ENCODE measurements around the gene NFYA. TPM values are rescaled to one million over a fixed set of nuclear protein-coding genes. Genes with fewer than 3 reads are reported as not detected.
A peak's percentile ranks its signal among the peaks of the same experiment; 100 is the strongest.

The NFYA gene
- total RNA-seq, 1 experiment from 2014 or later = 34.7 TPM

DNA sequence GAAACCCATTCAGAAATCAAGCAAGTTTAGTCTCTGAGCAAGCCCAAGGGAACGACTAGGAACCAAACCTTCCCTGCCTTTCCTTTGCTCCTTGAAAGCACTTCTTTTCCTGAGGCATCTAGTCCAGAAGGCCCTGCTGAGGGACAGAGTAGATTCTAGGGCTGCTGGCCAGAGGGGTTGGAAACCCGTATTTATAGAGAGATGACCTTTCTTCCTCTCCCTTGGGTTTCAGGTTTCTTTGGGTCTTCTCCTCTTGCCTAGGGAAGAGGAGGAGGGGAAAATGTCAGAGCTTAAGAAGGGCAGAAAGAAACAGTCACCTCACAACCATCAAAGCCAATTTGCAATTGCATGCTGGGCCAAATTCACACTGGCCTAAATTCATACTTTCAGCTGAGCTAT lies 14.0 kb upstream of the NFYA start:
- Mint-ChIP-seq H3K9me3 (no peaks in the 10 kb centered on the region), H3K4me3 (no peak overlapping the region), H3K36me3 (peaks cover 5% of the 10 kb centered on the region; the same call in 1 of the 2 replicates), H3K4me1 (peaks cover 16% of the 10 kb centered on the region), H3K27ac (peak overlapping the region; percentile 16; the same call in 1 of the 2 replicates), H3K27me3 (ENCODE audit: low read depth) (no peaks in the 10 kb centered on the region)
- ChIA-PET POLR2A (no interaction called here), CTCF (interaction anchor here (0.9 to 1.1 kb wide), 2 partner anchors 9 to 19 kb away, joined by 3 read pairs; partner anchors contain the start of gene UNC5CL)
- ATAC-seq = no peak
- TF ChIP-seq, protein P1, sequence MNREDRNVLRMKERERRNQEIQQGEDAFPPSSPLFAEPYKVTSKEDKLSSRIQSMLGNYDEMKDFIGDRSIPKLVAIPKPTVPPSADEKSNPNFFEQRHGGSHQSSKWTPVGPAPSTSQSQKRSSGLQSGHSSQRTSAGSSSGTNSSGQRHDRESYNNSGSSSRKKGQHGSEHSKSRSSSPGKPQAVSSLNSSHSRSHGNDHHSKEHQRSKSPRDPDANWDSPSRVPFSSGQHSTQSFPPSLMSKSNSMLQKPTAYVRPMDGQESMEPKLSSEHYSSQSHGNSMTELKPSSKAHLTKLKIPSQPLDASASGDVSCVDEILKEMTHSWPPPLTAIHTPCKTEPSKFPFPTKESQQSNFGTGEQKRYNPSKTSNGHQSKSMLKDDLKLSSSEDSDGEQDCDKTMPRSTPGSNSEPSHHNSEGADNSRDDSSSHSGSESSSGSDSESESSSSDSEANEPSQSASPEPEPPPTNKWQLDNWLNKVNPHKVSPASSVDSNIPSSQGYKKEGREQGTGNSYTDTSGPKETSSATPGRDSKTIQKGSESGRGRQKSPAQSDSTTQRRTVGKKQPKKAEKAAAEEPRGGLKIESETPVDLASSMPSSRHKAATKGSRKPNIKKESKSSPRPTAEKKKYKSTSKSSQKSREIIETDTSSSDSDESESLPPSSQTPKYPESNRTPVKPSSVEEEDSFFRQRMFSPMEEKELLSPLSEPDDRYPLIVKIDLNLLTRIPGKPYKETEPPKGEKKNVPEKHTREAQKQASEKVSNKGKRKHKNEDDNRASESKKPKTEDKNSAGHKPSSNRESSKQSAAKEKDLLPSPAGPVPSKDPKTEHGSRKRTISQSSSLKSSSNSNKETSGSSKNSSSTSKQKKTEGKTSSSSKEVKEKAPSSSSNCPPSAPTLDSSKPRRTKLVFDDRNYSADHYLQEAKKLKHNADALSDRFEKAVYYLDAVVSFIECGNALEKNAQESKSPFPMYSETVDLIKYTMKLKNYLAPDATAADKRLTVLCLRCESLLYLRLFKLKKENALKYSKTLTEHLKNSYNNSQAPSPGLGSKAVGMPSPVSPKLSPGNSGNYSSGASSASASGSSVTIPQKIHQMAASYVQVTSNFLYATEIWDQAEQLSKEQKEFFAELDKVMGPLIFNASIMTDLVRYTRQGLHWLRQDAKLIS (CRISPR knock-in tag; IDR thresholded peaks at IDR 0.05; ENCODE audit: borderline replicate concordance) = no peak
- no peak for TF ChIP-seq CBFB (CRISPR knock-in tag; IDR thresholded peaks at IDR 0.05; ENCODE audit: low read depth)
- TF ChIP-seq, protein P2, sequence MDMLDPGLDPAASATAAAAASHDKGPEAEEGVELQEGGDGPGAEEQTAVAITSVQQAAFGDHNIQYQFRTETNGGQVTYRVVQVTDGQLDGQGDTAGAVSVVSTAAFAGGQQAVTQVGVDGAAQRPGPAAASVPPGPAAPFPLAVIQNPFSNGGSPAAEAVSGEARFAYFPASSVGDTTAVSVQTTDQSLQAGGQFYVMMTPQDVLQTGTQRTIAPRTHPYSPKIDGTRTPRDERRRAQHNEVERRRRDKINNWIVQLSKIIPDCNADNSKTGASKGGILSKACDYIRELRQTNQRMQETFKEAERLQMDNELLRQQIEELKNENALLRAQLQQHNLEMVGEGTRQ (CRISPR knock-in tag; IDR thresholded peaks at IDR 0.05) = no peak
- no peak for TF ChIP-seq SOX15 (CRISPR knock-in tag; IDR thresholded peaks at IDR 0.05)
- TF ChIP-seq, protein P3, sequence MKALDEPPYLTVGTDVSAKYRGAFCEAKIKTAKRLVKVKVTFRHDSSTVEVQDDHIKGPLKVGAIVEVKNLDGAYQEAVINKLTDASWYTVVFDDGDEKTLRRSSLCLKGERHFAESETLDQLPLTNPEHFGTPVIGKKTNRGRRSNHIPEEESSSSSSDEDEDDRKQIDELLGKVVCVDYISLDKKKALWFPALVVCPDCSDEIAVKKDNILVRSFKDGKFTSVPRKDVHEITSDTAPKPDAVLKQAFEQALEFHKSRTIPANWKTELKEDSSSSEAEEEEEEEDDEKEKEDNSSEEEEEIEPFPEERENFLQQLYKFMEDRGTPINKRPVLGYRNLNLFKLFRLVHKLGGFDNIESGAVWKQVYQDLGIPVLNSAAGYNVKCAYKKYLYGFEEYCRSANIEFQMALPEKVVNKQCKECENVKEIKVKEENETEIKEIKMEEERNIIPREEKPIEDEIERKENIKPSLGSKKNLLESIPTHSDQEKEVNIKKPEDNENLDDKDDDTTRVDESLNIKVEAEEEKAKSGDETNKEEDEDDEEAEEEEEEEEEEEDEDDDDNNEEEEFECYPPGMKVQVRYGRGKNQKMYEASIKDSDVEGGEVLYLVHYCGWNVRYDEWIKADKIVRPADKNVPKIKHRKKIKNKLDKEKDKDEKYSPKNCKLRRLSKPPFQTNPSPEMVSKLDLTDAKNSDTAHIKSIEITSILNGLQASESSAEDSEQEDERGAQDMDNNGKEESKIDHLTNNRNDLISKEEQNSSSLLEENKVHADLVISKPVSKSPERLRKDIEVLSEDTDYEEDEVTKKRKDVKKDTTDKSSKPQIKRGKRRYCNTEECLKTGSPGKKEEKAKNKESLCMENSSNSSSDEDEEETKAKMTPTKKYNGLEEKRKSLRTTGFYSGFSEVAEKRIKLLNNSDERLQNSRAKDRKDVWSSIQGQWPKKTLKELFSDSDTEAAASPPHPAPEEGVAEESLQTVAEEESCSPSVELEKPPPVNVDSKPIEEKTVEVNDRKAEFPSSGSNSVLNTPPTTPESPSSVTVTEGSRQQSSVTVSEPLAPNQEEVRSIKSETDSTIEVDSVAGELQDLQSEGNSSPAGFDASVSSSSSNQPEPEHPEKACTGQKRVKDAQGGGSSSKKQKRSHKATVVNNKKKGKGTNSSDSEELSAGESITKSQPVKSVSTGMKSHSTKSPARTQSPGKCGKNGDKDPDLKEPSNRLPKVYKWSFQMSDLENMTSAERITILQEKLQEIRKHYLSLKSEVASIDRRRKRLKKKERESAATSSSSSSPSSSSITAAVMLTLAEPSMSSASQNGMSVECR (CRISPR knock-in tag; IDR thresholded peaks at IDR 0.05; ENCODE audit: borderline replicate concordance) = no peak
- TF ChIP-seq, protein P4, sequence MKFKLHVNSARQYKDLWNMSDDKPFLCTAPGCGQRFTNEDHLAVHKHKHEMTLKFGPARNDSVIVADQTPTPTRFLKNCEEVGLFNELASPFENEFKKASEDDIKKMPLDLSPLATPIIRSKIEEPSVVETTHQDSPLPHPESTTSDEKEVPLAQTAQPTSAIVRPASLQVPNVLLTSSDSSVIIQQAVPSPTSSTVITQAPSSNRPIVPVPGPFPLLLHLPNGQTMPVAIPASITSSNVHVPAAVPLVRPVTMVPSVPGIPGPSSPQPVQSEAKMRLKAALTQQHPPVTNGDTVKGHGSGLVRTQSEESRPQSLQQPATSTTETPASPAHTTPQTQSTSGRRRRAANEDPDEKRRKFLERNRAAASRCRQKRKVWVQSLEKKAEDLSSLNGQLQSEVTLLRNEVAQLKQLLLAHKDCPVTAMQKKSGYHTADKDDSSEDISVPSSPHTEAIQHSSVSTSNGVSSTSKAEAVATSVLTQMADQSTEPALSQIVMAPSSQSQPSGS (CRISPR knock-in tag; IDR thresholded peaks at IDR 0.05; ENCODE audit: borderline replicate concordance, low read depth) = no peak
- no peak for DNase-seq (ENCODE audit: low spot score)

DNA sequence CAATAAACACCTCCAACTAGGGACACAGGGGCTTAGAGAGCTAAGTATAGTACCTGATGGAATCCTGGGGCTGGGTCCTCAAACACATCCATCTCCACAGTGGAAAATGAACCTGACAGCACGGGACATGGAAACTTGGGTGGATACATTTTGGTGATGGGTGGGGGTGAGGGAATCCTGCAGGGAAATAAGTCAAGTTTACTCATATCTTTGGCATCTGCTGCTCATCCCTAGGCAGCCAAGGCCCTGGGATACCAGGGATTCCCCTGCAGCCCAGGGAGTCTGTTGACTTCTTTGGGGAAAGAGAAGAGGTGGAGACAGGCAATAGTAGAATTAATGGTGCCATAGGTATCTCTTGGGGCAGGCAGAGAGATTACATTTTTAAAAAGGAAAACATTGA lies 13.2 kb upstream of the NFYA start:
- CTCF ChIA-PET = interaction anchor here (0.9 to 1.1 kb wide), 2 partner anchors 10 to 20 kb away, joined by 3 read pairs; partner anchors contain the start of gene UNC5CL
- peaks cover 16% of the 10 kb centered on the region for H3K4me1 Mint-ChIP-seq
- TF ChIP-seq ELF4 (CRISPR knock-in tag; IDR thresholded peaks at IDR 0.05; ENCODE audit: low read depth) (no peak), MYBL2 (CRISPR knock-in tag; IDR thresholded peaks at IDR 0.05) (no peak), SOX15 (CRISPR knock-in tag; IDR thresholded peaks at IDR 0.05) (no peak), TP53 (CRISPR knock-in tag; IDR thresholded peaks at IDR 0.05) (no peak), GTF2I (CRISPR knock-in tag; conservative IDR thresholded peaks at IDR 0.05) (no peak)
- TF ChIP-seq, protein P5, sequence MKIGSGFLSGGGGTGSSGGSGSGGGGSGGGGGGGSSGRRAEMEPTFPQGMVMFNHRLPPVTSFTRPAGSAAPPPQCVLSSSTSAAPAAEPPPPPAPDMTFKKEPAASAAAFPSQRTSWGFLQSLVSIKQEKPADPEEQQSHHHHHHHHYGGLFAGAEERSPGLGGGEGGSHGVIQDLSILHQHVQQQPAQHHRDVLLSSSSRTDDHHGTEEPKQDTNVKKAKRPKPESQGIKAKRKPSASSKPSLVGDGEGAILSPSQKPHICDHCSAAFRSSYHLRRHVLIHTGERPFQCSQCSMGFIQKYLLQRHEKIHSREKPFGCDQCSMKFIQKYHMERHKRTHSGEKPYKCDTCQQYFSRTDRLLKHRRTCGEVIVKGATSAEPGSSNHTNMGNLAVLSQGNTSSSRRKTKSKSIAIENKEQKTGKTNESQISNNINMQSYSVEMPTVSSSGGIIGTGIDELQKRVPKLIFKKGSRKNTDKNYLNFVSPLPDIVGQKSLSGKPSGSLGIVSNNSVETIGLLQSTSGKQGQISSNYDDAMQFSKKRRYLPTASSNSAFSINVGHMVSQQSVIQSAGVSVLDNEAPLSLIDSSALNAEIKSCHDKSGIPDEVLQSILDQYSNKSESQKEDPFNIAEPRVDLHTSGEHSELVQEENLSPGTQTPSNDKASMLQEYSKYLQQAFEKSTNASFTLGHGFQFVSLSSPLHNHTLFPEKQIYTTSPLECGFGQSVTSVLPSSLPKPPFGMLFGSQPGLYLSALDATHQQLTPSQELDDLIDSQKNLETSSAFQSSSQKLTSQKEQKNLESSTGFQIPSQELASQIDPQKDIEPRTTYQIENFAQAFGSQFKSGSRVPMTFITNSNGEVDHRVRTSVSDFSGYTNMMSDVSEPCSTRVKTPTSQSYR (CRISPR knock-in tag; IDR thresholded peaks at IDR 0.05) = no peak
- TF ChIP-seq, protein P2 (CRISPR knock-in tag; IDR thresholded peaks at IDR 0.05) = no peak
- TF ChIP-seq, protein P6, sequence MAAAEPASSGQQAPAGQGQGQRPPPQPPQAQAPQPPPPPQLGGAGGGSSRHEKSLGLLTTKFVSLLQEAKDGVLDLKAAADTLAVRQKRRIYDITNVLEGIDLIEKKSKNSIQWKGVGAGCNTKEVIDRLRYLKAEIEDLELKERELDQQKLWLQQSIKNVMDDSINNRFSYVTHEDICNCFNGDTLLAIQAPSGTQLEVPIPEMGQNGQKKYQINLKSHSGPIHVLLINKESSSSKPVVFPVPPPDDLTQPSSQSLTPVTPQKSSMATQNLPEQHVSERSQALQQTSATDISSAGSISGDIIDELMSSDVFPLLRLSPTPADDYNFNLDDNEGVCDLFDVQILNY (CRISPR knock-in tag; IDR thresholded peaks at IDR 0.05) = no peak
- TF ChIP-seq, protein P7, sequence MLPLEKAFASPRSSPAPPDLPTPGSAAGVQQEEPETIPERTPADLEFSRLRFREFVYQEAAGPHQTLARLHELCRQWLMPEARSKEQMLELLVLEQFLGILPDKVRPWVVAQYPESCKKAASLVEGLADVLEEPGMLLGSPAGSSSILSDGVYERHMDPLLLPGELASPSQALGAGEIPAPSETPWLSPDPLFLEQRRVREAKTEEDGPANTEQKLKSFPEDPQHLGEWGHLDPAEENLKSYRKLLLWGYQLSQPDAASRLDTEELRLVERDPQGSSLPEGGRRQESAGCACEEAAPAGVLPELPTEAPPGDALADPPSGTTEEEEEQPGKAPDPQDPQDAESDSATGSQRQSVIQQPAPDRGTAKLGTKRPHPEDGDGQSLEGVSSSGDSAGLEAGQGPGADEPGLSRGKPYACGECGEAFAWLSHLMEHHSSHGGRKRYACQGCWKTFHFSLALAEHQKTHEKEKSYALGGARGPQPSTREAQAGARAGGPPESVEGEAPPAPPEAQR (CRISPR knock-in tag; IDR thresholded peaks at IDR 0.05) = no peak
- TF ChIP-seq, protein P8, sequence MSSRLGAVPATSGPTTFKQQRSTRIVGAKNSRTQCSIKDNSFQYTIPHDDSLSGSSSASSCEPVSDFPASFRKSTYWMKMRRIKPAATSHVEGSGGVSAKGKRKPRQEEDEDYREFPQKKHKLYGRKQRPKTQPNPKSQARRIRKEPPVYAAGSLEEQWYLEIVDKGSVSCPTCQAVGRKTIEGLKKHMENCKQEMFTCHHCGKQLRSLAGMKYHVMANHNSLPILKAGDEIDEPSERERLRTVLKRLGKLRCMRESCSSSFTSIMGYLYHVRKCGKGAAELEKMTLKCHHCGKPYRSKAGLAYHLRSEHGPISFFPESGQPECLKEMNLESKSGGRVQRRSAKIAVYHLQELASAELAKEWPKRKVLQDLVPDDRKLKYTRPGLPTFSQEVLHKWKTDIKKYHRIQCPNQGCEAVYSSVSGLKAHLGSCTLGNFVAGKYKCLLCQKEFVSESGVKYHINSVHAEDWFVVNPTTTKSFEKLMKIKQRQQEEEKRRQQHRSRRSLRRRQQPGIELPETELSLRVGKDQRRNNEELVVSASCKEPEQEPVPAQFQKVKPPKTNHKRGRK (CRISPR knock-in tag; IDR thresholded peaks at IDR 0.05; ENCODE audit: borderline replicate concordance) = no peak

More for the DNA sequence above, 13.2 kb upstream of the NFYA start:
- peaks cover 11% of the 10 kb centered on the region; the same call in 1 of the 2 replicates for H3K36me3 Mint-ChIP-seq
- POLR2A ChIA-PET = no interaction called here
- H3K27ac Mint-ChIP-seq = no peak overlapping the region
- H3K27me3 Mint-ChIP-seq (ENCODE audit: low read depth) = no peaks in the 10 kb centered on the region
- ATAC-seq (no peak), DNase-seq (ENCODE audit: low spot score) (no peak)
- H3K9me3 Mint-ChIP-seq = no peaks in the 10 kb centered on the region
- H3K4me3 Mint-ChIP-seq = no peak overlapping the region

Data from WTC11 (cell line).